Measurements from ENCODE around the gene MTHFR. TPM values are rescaled to one million over a fixed set of nuclear protein-coding genes. Genes with fewer than 3 reads are reported as not detected.
A peak's percentile ranks its signal among the peaks of the same experiment; 100 is the strongest.

Gene MTHFR
- total RNA-seq, 2 donors from 2014 or later = 16.0 to 18.7 TPM

DNA sequence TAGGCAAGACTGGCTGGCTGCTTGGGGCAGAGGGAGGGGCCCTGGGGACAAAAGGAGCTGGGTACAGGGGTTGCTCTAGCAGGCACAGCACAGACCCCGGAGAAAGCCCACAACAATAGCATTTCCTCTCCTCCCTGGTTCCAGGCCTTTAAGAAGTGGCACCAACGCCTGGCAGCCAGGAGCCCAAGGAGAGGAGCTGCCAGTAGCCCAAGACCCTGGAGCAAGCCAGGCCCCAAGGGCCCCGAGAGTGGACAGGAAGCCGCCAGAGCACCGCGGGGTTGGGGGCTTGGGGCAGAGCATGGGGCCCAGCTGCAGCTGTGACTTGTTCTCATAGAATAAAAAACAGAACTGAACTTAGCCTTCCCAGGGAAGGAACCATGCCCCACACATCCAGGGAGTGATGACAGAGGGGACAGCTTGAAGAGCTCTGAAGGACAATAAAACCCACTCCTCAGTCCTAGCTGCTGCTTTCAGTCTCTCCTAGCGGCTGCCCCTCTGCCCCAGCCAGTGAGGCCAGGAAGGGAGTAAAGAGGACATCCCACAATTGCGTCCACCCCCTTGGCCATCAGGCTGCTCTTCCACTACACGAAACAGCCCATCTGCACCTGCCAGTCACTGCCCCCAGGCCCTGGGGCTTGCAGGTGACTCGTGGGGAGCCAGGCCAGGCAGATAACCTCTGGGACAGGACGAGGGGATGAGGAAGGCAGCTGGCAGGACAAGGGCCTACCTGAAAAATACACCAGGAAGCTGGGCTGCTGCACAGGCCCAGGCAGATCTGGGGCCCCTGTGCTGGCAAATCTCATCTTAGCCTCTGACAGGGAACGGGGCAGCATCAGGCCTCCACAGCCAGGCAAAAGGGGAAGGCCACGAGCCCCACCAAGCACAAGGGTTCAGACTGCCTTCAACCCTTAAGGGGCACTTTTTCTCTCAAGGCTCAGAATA is 16.4 kb downstream of the MTHFR start:
- no peaks in the 10 kb centered on the region for H3K9me3 Mint-ChIP-seq
- H3K4me3 Mint-ChIP-seq = no peak overlapping the region
- peaks cover 0 to 3% of the 10 kb centered on the region in 2 donors for H3K36me3 Mint-ChIP-seq (ENCODE audit: insufficient read depth in 2 of 2)
- H3K4me1 Mint-ChIP-seq (ENCODE audit: low read depth) = no peaks in the 10 kb centered on the region
- DNase-seq = no peak
- no peaks in the 10 kb centered on the region for H3K27me3 Mint-ChIP-seq (ENCODE audit: low read depth)
- no peak for ATAC-seq (replicated peaks in 1 of 2)
- peak overlapping the region; percentile 54 for H3K27ac Mint-ChIP-seq

DNA sequence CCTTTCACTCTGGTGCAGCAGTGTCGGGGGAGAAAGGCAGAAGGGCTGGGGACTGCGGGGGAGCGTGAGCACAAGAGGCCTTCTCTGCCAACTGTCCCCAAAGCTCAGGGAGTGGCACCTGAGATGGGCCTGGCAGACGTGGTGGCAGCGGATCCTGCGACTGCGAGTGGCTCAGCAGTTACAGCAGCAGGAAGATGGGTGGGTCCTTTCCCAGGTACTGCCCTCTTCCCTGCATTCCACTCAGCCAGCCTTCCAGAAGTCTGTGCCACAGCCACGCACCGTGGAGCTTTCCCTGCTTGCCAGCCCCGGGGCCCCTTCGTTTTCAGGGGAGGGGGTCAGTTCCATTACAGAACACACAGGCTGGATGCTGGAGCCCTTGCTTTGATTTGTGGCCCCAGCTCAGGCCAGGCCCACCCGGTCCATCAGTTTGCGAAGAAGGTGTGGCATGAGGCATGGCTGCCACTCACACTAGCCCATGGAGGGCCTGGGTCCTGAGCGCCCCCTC is 17.2 kb downstream of the MTHFR start:
- H3K36me3 Mint-ChIP-seq (ENCODE audit: insufficient read depth in 2 of 2) = peaks cover 0 to 3% of the 10 kb centered on the region in 2 donors
- H3K4me1 Mint-ChIP-seq (ENCODE audit: low read depth) = no peaks in the 10 kb centered on the region
- DNase-seq (no peak), ATAC-seq (replicated peaks in 1 of 2) (no peak)
- H3K27ac Mint-ChIP-seq = no peak overlapping the region
- no peaks in the 10 kb centered on the region for H3K27me3 Mint-ChIP-seq (ENCODE audit: low read depth)
- H3K4me3 Mint-ChIP-seq = no peak overlapping the region
- no peaks in the 10 kb centered on the region for H3K9me3 Mint-ChIP-seq

DNA sequence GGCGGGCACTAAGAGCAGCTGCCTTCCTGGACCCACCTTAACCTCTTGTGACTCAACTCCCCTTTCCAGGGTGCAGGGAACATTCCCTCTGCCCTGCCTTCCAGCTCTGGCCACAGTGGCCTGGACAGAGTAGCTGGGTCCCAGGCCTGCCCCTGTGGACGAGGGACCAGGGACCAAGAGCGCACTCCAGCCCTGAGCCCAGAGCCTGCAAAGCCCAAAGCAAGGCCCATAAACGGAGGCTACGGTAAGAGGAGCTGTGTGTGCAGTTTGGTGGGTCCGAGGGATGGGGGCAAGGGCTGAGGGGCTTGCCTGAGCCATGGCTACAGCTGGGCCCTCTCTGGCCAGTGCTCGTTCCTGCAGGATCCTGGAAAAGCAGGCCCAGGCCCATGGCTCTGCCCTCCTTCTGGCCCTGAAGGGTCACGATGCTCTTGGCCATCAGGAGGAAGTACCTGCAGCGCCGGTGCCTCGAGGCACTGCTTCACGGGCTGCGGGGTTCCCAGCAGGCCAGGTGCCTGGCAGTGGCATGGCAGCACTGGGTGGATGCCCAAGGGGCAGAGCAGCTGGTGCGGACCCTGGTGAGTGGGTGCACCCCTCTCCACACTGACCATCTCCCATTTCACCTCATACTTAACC is 17.8 kb downstream of the MTHFR start:
- H3K9me3 Mint-ChIP-seq = no peaks in the 10 kb centered on the region
- H3K36me3 Mint-ChIP-seq (ENCODE audit: insufficient read depth in 2 of 2) = peaks cover 0 to 3% of the 10 kb centered on the region in 2 donors
- no peaks in the 10 kb centered on the region for H3K4me1 Mint-ChIP-seq (ENCODE audit: low read depth)
- H3K27ac Mint-ChIP-seq = no peak overlapping the region
- DNase-seq (no peak), ATAC-seq (replicated peaks in 1 of 2) (no peak)
- no peak overlapping the region for H3K4me3 Mint-ChIP-seq
- no peaks in the 10 kb centered on the region for H3K27me3 Mint-ChIP-seq (ENCODE audit: low read depth)

DNA sequence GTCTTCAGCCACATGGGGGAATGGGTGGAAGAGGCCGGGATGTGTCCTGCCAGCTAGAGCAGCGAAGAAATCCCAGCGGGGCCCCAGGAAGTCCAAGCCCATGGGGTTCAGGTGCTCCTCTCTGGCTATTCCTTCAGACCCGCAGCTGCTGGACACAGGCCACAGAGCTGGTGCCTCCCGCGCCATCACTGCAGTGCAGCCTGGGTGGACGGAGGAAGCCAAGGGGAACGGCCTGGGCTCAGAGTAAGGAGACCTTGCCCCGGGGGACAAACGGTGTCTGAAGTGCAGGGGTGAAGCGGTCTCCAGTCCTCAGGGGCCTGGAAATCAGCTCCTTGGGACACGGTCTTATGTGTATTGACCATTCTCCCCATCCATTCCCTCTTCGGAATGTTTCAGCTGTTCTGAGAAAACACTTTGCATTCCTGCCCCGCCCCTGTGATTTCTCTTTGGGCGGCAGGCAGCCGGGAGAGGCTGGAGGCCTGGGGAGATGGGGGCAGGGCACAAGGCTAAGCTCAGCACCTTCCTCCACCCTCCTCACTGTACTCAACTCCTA is 18.4 kb downstream of the MTHFR start:
- Mint-ChIP-seq H3K27ac (no peak overlapping the region), H3K36me3 (ENCODE audit: insufficient read depth in 2 of 2) (peaks cover 0 to 3% of the 10 kb centered on the region in 2 donors), H3K9me3 (no peaks in the 10 kb centered on the region), H3K4me1 (ENCODE audit: low read depth) (no peaks in the 10 kb centered on the region), H3K4me3 (no peak overlapping the region), H3K27me3 (ENCODE audit: low read depth) (no peaks in the 10 kb centered on the region)
- no peak for DNase-seq
- ATAC-seq (replicated peaks in 1 of 2) = no peak

DNA sequence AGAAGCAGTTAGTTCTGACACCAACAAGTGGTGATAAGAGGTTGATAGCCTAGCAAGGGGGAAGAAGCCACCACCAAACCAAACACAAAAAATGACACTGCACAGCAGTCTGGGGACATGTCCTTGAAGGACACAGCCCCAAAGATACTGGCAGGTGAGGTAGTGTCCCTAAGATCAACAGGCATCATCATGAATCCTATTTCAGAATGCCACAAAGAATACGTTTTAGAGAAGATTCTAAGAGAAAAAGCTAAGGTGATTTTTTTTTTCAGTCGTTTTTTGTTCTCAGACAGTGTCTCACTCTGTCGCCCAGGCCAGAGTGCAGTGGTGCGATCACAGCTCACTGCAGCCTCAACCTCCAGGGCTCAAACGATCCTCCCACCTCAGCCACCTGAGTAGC is 19.6 kb downstream of the MTHFR start:
- Mint-ChIP-seq H3K27ac (no peak overlapping the region), H3K27me3 (ENCODE audit: low read depth) (no peaks in the 10 kb centered on the region), H3K9me3 (no peaks in the 10 kb centered on the region), H3K4me3 (no peak overlapping the region), H3K36me3 (ENCODE audit: insufficient read depth in 2 of 2) (no peaks in the 10 kb centered on the region), H3K4me1 (ENCODE audit: low read depth) (no peaks in the 10 kb centered on the region)
- no peak for ATAC-seq (replicated peaks in 1 of 2)
- no peak for DNase-seq

DNA sequence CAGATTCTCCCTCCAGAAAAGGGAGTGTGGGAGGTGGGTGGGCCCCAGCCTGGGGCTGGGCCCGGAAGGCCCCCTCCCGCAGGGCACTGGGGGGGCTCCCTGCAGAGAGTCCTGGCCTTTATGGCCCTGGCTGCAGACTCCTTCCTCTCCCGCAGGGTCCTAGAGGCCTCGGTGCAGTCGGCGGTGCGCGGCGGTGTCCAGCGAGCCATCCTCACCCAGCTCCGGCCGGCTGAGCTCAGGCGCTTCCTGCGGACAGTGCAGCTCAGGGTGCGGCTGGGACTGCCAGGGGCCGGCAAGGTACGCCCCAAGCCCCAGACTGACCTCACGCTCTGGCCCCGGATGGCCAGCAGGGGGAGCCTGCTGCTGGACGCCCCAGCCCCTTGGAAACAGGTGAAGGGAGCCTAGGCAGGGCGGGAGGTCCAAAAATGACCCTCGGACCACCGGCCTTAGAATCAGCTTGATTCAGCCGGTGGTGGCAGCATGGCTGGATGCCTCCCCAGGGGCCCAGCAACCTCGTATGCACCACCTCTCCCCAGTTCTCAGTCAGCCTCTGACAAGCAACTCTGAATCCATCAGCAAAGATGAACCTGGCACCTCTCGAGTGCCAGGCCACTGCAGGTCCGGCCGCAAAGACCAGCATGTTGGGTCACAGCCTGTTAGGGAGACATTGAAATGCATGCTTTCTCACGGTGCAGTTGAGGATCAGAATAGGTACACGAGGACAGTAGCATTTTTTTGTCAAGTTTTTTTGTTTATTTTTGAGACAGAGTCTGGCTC is 20.6 kb downstream of the MTHFR start:
- peak overlapping the region; percentile 61 to 64 for H3K4me3 Mint-ChIP-seq
- no peak overlapping the region for H3K27ac Mint-ChIP-seq
- H3K36me3 Mint-ChIP-seq (ENCODE audit: insufficient read depth in 2 of 2) = no peaks in the 10 kb centered on the region
- H3K27me3 Mint-ChIP-seq (ENCODE audit: low read depth) = no peaks in the 10 kb centered on the region
- ATAC-seq (replicated peaks in 1 of 2) (peak; percentile 83 to 87), DNase-seq (peak; percentile 65 to 68)
- no peaks in the 10 kb centered on the region for H3K4me1 Mint-ChIP-seq (ENCODE audit: low read depth)
- no peaks in the 10 kb centered on the region for H3K9me3 Mint-ChIP-seq

DNA sequence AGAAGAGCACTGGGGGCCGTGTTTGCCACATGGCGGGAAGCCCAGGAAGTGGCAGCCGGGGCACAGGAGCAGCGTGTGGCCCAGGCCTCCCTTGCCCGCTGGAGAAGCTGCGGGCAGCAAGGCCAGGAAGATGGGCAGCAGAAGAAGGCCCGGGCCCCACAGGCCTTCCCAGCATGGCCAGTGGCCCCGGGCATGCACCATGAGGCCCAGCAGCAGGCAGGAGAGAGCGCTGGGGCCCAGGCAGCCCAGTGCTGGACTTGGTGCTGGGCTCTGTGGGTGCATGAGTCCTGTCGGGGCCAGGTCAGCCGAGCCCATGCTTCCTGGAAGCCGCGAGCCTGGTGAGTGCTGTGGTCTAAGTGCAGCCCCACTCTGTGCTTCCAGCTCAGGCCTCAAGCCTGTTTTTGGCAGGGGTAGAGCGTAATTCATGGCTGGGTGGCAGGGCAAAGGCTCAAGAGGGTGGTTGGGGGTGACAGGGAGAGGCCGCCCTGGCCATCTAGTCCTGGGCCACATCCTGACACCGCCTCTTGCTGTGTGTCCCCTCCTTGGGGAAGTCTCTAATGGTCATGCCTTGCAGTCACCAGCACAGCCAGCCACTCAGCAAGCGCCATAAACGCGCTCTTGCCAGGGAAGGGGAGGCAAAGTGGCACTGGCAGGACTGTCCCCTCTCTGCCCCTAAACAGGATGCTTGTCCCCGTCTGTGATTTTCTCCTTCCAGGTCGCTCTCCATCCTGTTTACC is 21.3 kb downstream of the MTHFR start:
- Mint-ChIP-seq H3K27ac (no peak overlapping the region), H3K27me3 (ENCODE audit: low read depth) (no peaks in the 10 kb centered on the region), H3K9me3 (no peaks in the 10 kb centered on the region), H3K36me3 (ENCODE audit: insufficient read depth in 2 of 2) (no peaks in the 10 kb centered on the region), H3K4me1 (ENCODE audit: low read depth) (no peaks in the 10 kb centered on the region), H3K4me3 (no peak overlapping the region)
- peak; percentile 6 to 11 for ATAC-seq (replicated peaks in 1 of 2)
- no peak for DNase-seq

DNA sequence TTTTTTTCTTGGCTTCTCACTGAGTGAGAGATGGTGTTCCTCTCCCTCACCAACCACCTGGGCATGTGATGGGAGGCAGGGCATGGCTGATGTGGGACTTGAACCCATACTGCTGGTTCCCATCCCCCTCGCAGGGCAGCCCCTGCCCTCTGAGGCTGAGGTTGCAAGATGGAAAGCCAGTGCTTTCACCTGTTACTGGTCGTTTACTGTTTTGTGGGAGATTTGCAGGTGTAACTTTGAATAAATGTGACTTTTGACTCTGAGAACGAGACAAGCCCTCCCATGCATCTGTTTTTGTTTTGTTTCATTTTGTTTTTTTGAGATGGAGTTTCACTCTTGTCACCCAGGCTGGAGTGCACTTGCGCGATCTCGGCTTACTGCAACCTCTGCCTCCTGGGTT is 22.2 kb downstream of the MTHFR start:
- H3K27ac Mint-ChIP-seq = no peak overlapping the region
- H3K4me1 Mint-ChIP-seq (ENCODE audit: low read depth) = no peaks in the 10 kb centered on the region
- H3K36me3 Mint-ChIP-seq (ENCODE audit: insufficient read depth in 2 of 2) = no peaks in the 10 kb centered on the region
- no peak for DNase-seq
- no peaks in the 10 kb centered on the region for H3K9me3 Mint-ChIP-seq
- no peak for ATAC-seq (replicated peaks in 1 of 2)
- no peak overlapping the region for H3K4me3 Mint-ChIP-seq
- H3K27me3 Mint-ChIP-seq (ENCODE audit: low read depth) = no peaks in the 10 kb centered on the region

DNA sequence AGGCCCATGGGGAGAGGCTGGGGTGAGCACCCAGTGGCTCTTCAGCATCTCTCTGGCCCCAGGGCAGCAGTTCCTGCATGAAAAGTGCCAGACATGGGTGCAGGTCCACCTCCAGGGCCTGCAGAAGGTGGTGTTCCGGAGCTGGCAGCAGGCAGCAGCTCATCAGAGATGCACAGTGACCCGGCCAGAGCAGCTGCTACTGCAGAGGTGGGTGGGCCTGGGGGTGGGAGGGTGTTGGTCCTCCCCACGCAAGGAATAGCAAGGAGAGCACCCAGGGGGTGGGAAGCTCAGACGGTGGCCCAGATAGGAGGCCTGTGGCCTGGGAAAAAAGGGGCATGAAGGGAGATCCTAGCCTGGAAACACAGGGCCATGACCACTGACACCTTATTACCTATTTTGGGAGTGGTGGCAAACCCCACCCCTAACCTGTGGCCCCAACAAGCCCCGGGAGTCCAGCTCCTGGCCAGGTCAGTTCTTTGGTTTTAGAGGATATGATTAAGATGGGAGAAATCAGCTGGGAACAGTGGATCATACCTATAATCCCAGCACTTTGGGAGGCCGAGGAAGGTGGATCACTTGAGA is 23.5 kb downstream of the MTHFR start:
- Mint-ChIP-seq H3K27ac (no peak overlapping the region), H3K36me3 (ENCODE audit: insufficient read depth in 2 of 2) (no peaks in the 10 kb centered on the region), H3K9me3 (no peaks in the 10 kb centered on the region), H3K4me3 (no peak overlapping the region), H3K27me3 (ENCODE audit: low read depth) (no peaks in the 10 kb centered on the region), H3K4me1 (ENCODE audit: low read depth) (no peaks in the 10 kb centered on the region)
- DNase-seq (no peak), ATAC-seq (replicated peaks in 1 of 2) (no peak)

DNA sequence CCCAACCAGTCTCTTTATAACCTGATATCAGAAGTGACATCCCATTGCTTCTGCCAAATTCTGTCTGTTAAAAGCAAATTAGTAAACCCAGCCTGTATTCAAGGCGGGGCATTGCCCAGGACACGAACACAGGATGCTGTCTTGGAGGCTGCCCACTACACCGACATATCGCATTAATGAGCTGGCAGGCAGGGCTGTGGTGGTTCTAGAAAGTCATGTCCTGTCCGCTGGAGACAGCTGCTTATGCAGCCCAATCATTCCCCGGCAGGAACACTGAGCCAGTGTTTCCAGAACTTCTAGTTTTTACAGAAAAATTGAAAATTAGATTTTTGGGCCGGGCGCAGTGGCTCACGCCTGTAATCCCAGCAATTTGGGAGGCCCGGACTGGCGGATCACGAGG is 24.5 kb downstream of the MTHFR start:
- H3K27ac Mint-ChIP-seq = no peak overlapping the region
- H3K9me3 Mint-ChIP-seq = no peaks in the 10 kb centered on the region
- no peaks in the 10 kb centered on the region for H3K4me1 Mint-ChIP-seq (ENCODE audit: low read depth)
- ATAC-seq (replicated peaks in 1 of 2) = no peak
- no peak overlapping the region for H3K4me3 Mint-ChIP-seq
- H3K27me3 Mint-ChIP-seq (ENCODE audit: low read depth) = no peaks in the 10 kb centered on the region
- H3K36me3 Mint-ChIP-seq (ENCODE audit: insufficient read depth in 2 of 2) = no peaks in the 10 kb centered on the region
- no peak for DNase-seq

DNA sequence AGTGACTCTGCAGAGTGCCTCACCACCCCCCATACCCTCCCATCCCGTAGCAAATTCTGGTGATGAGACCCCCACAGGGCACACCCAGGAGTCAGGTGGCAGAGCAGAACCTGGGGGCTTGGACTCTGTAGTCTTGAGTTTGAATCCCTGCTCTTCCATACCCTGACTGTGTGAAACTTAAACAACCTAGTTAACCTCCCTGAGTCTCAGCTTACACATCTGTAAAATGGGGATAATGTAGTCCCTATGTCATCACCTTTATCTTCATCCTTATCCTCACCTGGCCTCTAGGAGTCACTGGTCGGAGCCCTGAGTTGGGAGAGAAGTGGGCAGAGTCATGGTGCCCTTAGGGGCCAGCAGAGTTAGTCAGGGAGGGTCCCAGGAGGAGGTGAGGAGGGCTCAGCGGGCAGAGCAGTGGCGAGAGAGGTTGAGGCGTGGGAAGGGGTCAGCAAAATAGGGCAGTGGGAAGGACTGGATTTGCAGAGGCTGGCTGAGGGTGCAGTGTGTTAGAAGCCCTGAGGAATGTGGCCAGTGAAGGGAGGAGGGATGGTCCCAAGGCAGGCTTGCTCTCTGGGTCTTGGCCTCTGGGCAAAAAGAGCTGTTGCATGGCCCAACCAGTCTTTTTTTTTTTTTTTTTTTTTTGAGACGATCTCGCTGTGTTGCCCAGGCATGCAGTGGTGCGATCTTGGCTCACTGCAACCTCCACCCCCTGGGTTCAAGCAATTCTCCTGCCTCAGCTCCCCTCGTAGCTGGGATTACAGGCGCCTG is 25.2 kb downstream of the MTHFR start:
- no peak overlapping the region for H3K27ac Mint-ChIP-seq
- no peaks in the 10 kb centered on the region for H3K36me3 Mint-ChIP-seq (ENCODE audit: insufficient read depth in 2 of 2)
- ATAC-seq (replicated peaks in 1 of 2) = no peak
- no peaks in the 10 kb centered on the region for H3K9me3 Mint-ChIP-seq
- no peak overlapping the region for H3K4me3 Mint-ChIP-seq
- no peaks in the 10 kb centered on the region for H3K4me1 Mint-ChIP-seq (ENCODE audit: low read depth)
- no peak for DNase-seq
- no peaks in the 10 kb centered on the region for H3K27me3 Mint-ChIP-seq (ENCODE audit: low read depth)

All from activated T-cell treated with anti-CD3 and anti-CD28 coated beads, Interleukin-2, amount 50 U/mL, for 72 hours (primary cell).